OCI-LY1 (cell line): Measurements from ENCODE around the gene FAM149A.

ENCODE experiments used
- H2AFZ ChIP-seq: fragments of 200-600 bp; sonication (generic), shearing (Covaris generic); 2 replicates; pipeline ENCODE4 v1.6.0; 2014; ENCODE audit warnings: antibody characterized with exemption, mild to moderate bottlenecking, low read length
- H3F3A ChIP-seq: fragments of 200-600 bp; sonication (generic), shearing (Covaris generic); 2 replicates; pipeline ENCODE4 v1.6.0; 2014; ENCODE audit warnings: mild to moderate bottlenecking, antibody characterized with exemption, low read length, moderate library complexity; ENCODE audit not compliant: insufficient read depth
- H3K27ac ChIP-seq: fragments of 200-600 bp; sonication (generic); 2 replicates; pipeline ENCODE4 v1.5.1; 2014; ENCODE audit warnings: low read length, mixed run types, mild to moderate bottlenecking, low read depth; ENCODE audit not compliant: poor library complexity, severe bottlenecking
- H3K27me3 ChIP-seq: fragments of 200-600 bp; sonication (generic); 2 replicates; pipeline ENCODE4 v1.6.0; 2014; ENCODE audit warnings: antibody characterized with exemption, mild to moderate bottlenecking, low read length, moderate library complexity; ENCODE audit not compliant: insufficient read depth
- H3K36me3 ChIP-seq: fragments of 200-600 bp; sonication (generic); 2 replicates; pipeline ENCODE4 v1.6.1; 2014; ENCODE audit warnings: mild to moderate bottlenecking, antibody characterized with exemption, low read length, moderate library complexity, mixed read lengths; ENCODE audit not compliant: insufficient read depth
- H3K4me1 ChIP-seq: fragments of 200-600 bp; sonication (generic); 2 replicates; pipeline ENCODE4 v1.5.1; 2014; ENCODE audit warnings: mild to moderate bottlenecking, low read length, moderate library complexity; ENCODE audit not compliant: insufficient read depth, severe bottlenecking
- H3K4me2 ChIP-seq: fragments of 200-600 bp; sonication (generic), shearing (Covaris generic); 2 replicates; pipeline ENCODE4 v1.6.1; 2014; ENCODE audit warnings: low read length
- H3K4me3 ChIP-seq: fragments of 200-600 bp; sonication (generic); 2 replicates; pipeline ENCODE4 v1.5.1; 2014; ENCODE audit warnings: low read length, low read depth, mild to moderate bottlenecking, mixed read lengths; ENCODE audit not compliant: poor library complexity, severe bottlenecking
- H3K79me2 ChIP-seq: fragments of 200-600 bp; shearing (Covaris generic); 2 replicates; pipeline ENCODE4 v1.6.1; 2016; ENCODE audit warnings: mixed run types, low read length, mixed read lengths; ENCODE audit not compliant: insufficient read depth
- H3K9ac ChIP-seq: fragments of 200-600 bp; sonication (generic), shearing (Covaris generic); 2 replicates; pipeline ENCODE4 v1.6.1; 2014; ENCODE audit warnings: mild to moderate bottlenecking, low read length, mixed read lengths
- H3K9me2 ChIP-seq: fragments of 200-600 bp; sonication (generic), shearing (Covaris generic); 2 replicates; pipeline ENCODE4 v1.6.1; 2014; ENCODE audit warnings: low read depth, mild to moderate bottlenecking, low read length, mixed read lengths
- H3K9me3 ChIP-seq: fragments of 200-600 bp; shearing (Covaris generic); 2 replicates; pipeline ENCODE4 v1.6.1; 2014; ENCODE audit warnings: low read length, mixed read lengths
- H4K20me1 ChIP-seq: fragments of 200-600 bp; sonication (generic), shearing (Covaris generic); 2 replicates; pipeline ENCODE4 v1.6.0; 2016; ENCODE audit warnings: mild to moderate bottlenecking, low read length; ENCODE audit not compliant: insufficient read depth
- CTCF ChIP-seq: fragments of 200-600 bp; sonication (generic), shearing (Covaris generic); IDR thresholded peaks from 2 replicates; pipeline ENCODE4 v1.5.1; 2017; ENCODE audit warnings: mild to moderate bottlenecking, antibody characterized with exemption, low read length, moderate library complexity, mixed read lengths
- EZH2 ChIP-seq: fragments of 200-600 bp; sonication (generic), shearing (Covaris generic); IDR thresholded peaks from 2 replicates; pipeline ENCODE4 v1.8.0; 2017; ENCODE audit warnings: borderline replicate concordance, mixed run types, mild to moderate bottlenecking, antibody characterized with exemption, low read length, moderate library complexity, mixed read lengths

The FAM149A gene

GRCh38 chr4:186217733-186218293 lies 113.3 kb downstream of the FAM149A start:
- H3K9ac ChIP-seq, result no peak overlapping the region
- no peak overlapping the region for H3K27ac ChIP-seq
- no peaks in the 10 kb centered on the region for H3K9me2 ChIP-seq
- TF ChIP-seq EZH2 (no peak), CTCF (no peak)
- H2AFZ ChIP-seq, result no peak overlapping the region
- H3K4me2 ChIP-seq, result no peak overlapping the region
- no peaks in the 10 kb centered on the region for H3K27me3 ChIP-seq
- no peaks in the 10 kb centered on the region for H3K36me3 ChIP-seq
- H3K9me3 ChIP-seq, result no peaks in the 10 kb centered on the region
- H3K79me2 ChIP-seq, result no peaks in the 10 kb centered on the region
- H3K4me1 ChIP-seq, result no peaks in the 10 kb centered on the region
- no peaks in the 10 kb centered on the region for H3F3A ChIP-seq
- H4K20me1 ChIP-seq, result no peaks in the 10 kb centered on the region
- no peak overlapping the region for H3K4me3 ChIP-seq

GRCh38 chr4:186221624-186222023 lies 117.1 kb downstream of the FAM149A start:
- Histone ChIP-seq H3K36me3 (no peaks in the 10 kb centered on the region), H3K9me3 (no peaks in the 10 kb centered on the region; the same call in 1 of the 2 replicates), H3K4me1 (no peaks in the 10 kb centered on the region), H3K27ac (no peak overlapping the region), H3K79me2 (no peaks in the 10 kb centered on the region), H3K4me3 (no peak overlapping the region), H4K20me1 (no peaks in the 10 kb centered on the region), H2AFZ (no peak overlapping the region), H3K9ac (no peak overlapping the region), H3K27me3 (no peaks in the 10 kb centered on the region), H3F3A (no peaks in the 10 kb centered on the region), H3K9me2 (no peaks in the 10 kb centered on the region), H3K4me2 (no peak overlapping the region)
- TF ChIP-seq EZH2 (no peak), CTCF (no peak)
